PC-3 (cell line): ENCODE results near the gene ADGRL3.

Experiments
- EZH2 ChIP-seq: fragments of 300-600 bp; sonication (generic); IDR thresholded peaks from one replicate; pipeline ENCODE4 v1.6.1; 2017; ENCODE audit warnings: antibody characterized with exemption, mild to moderate bottlenecking, low read length; ENCODE audit not compliant: unreplicated experiment
- TF ChIP-seq, protein P1 (sequence below): fragments of 300-600 bp; sonication (generic); conservative IDR thresholded peaks from 2 replicates; pipeline ENCODE4 v1.5.1; 2017; ENCODE audit warnings: antibody characterized with exemption, low read depth, mild to moderate bottlenecking, low read length

DNA sequence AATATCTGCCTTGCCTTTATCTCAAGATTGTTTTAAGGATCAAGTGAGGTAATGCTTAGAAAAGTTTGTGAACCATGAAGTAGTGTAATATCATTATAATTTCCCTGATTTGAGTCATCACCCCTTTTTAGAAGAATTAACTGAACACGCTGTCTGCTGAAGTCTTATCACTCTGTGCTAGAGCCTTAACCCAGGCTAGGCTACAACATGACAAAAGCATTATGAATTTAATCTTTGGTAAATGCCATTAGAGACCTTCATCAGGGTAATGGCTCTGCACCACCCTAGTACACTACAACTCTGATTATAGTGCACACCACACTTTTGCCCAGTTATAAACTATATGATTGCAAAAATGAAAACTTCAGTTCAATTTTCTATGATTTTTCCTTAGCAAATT lies 118.3 kb downstream of the ADGRL3 start:
- TF ChIP-seq, protein P1, sequence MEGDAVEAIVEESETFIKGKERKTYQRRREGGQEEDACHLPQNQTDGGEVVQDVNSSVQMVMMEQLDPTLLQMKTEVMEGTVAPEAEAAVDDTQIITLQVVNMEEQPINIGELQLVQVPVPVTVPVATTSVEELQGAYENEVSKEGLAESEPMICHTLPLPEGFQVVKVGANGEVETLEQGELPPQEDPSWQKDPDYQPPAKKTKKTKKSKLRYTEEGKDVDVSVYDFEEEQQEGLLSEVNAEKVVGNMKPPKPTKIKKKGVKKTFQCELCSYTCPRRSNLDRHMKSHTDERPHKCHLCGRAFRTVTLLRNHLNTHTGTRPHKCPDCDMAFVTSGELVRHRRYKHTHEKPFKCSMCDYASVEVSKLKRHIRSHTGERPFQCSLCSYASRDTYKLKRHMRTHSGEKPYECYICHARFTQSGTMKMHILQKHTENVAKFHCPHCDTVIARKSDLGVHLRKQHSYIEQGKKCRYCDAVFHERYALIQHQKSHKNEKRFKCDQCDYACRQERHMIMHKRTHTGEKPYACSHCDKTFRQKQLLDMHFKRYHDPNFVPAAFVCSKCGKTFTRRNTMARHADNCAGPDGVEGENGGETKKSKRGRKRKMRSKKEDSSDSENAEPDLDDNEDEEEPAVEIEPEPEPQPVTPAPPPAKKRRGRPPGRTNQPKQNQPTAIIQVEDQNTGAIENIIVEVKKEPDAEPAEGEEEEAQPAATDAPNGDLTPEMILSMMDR: no peak
- no peak for TF ChIP-seq EZH2
